GM20000 (cell line): ENCODE results near the gene STMN3.

Source experiments
- DNase-seq: peaks from one replicate; pipeline ENCODE4 v3.0.0; 2012; ENCODE audit warnings: low spot score
- TF ChIP-seq, protein P1 (sequence below): IDR thresholded peaks from 2 replicates; pipeline ENCODE4 v1.5.1; 2012; ENCODE audit warnings: mild to moderate bottlenecking, control low read depth; ENCODE audit errors: extremely low read depth, missing control alignments

The STMN3 gene

DNA sequence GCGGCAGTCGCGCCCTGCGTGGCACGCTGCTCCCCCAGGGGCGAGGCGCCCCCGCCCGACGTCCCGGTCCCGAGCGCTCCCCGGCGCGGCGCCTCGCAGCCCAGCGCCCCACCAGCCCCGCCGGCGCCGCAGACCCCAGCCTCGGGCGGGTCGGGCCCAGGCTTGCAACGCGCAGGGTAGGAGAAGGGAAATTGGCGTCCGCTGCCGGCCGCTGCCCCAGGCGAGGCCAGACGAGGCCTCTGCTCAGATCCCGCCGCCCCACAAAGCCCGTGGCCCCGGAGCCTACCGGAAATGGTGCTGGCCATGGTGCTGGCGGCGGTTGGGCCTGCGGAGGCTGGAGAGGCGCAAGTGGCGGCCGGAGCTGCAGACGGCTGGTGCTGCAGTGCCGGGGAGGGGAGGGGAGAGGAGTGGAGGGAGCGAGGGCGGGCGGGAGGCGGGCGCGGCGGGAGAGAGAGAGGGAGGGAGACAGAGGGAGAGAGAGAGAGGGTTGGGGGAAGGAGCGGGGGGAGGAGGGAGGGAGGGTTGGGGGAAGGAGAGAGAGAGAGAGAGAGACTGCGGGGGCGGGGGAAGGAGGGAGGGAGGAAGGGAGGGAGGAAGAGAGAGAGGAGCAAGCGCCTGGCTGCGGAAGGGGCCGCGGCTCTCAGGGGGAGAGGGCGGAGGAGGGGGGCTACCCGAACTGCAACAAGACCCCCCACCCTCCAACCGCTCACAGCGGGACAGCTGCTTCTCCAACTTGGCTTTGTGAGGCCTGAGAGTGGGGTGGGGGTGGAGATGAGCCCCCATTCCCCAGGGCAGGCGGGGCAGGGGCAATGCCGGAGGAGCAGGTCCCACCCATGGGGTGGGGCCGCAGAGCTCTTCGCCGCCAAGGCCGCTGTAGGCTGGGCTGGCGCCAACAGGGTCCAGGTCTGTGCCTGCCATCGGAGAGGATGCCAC, at the start of gene STMN3:
Gene STMN3 (minus strand): TSS at position 384 of the 933 bp plus-strand sequence. CDS start 79 bp downstream, at position 305.
- TF ChIP-seq, protein P1, sequence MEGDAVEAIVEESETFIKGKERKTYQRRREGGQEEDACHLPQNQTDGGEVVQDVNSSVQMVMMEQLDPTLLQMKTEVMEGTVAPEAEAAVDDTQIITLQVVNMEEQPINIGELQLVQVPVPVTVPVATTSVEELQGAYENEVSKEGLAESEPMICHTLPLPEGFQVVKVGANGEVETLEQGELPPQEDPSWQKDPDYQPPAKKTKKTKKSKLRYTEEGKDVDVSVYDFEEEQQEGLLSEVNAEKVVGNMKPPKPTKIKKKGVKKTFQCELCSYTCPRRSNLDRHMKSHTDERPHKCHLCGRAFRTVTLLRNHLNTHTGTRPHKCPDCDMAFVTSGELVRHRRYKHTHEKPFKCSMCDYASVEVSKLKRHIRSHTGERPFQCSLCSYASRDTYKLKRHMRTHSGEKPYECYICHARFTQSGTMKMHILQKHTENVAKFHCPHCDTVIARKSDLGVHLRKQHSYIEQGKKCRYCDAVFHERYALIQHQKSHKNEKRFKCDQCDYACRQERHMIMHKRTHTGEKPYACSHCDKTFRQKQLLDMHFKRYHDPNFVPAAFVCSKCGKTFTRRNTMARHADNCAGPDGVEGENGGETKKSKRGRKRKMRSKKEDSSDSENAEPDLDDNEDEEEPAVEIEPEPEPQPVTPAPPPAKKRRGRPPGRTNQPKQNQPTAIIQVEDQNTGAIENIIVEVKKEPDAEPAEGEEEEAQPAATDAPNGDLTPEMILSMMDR, result no peak

DNA sequence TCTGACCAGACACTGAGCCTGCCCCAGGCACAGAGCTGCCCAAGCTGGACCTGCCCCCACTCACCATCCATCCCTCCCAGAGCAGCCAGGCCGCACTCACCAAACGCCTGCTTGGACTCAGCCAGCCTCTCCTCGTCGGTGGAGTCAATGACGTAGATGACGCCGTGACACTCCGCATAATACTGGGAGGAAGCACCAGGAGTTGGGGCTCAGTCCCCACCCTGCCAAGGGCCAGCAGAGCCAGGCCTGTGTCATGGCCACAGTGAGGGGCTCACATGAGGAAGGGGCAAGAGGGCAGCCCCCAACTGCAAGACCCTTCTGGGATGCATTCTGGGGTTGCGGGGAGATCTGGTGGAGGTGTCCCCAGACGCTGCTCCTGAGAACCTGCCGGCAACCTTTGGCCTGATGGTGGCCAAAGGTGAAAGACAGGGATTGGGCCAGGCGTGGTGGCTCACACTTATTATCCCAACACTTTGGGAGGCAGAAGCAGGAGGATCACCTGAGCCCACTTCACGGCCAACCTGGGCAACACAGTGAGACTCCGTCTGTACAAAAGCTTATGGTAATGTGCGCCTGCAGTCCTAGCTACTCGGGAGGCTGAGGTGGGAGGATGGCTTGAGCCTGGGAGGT, 48.9 kb upstream of the STMN3 start:
- DNase-seq, result peak; percentile 4
- TF ChIP-seq, protein P1, result no peak

More for the DNA sequence above, at the start of gene STMN3:
- peak; percentile 87 for DNase-seq

DNA sequence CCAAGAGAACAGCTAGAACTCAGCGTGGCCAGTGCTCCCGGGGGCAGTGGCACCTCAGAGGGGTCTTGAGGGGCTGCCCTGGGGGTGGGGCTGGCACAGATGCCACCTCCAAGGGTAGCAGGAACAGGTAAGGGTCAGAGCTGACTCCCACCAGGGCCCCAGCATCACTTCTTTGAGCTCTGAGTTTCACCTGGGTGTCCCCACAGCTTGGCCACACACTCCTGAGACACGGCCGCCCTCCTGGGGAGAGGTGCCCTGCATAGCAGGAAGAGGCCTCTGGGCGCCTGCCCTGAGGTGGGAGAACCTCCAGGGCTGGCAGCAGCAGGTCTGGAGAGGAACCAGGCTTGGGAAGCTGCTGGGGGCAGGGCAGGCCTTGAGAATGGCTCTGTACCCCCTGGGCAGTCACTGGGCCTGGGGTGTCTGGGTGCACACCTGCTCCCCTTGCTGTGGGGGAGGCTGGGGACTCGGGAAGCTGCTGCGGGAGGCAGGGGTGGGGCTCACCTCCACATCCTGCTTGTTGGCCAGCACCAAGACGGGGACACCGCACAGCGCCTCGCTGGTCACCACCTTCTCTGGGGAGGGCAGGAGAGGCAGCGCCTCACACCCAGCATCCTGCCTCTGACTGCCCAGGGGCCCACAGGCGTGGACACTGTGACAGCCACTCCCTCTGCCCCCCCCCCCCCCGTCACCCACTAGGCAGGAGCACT, 48.3 kb upstream of the STMN3 start:
- no peak for DNase-seq
- TF ChIP-seq, protein P1, result no peak

DNA sequence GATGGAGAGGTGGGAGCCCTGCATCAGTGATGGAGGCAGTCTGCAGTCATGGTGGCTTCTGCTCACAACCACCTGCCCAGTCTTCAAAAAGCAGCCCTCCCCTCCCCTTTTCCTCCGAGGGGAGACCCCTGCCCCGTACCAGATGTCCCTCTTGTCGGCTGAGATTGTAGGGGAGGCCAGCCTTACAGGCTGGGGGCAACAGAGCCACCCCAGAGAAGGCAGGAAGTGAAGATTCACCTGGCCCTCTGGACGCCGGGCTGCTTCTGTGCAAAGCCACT, 47.8 kb upstream of the STMN3 start:
- TF ChIP-seq, protein P1, result no peak

DNA sequence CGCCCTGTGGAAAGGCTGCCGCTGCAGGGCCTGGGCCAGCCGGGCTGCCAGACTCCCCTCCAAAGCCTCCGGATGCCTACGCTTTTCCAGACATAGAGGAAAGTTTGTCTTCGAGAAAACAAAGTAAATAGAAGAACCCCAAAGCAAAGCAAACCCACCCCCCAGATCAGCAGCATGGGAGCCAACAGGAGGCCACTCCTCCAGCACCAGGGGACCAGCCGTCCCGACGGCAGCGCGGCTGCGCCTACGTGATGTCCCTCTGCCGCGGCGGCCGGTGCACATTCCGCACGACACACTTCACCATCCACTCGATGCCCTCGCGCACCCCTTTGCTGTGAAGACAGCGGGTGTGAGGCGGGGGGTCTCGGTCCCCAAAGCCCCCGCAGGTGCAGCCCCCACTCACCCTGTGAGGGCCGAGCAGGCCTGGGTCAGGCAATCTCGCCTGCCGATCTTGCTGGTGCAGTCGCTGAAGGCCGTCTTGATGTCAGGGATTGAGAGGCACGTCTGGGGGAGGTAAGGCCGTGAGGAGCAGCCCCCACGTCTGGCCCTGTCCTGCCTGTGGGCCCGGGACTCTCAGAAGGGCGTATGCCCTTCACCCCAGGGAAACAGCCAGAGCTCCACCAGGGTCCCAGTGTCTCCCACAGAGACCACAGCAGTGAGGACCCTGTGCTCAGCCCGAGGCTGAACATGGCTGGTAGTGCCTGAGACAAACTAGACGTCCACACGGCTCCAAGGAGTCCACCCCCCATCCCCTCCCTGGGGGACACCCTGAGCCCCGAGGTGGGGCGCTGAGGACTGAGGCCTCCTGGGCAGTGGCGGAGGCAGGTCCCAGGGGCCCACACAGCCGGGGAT, 47.2 kb upstream of the STMN3 start:
- TF ChIP-seq, protein P1, result no peak
- no peak for DNase-seq

More for the DNA sequence above, 47.8 kb upstream of the STMN3 start:
- DNase-seq, result no peak

DNA sequence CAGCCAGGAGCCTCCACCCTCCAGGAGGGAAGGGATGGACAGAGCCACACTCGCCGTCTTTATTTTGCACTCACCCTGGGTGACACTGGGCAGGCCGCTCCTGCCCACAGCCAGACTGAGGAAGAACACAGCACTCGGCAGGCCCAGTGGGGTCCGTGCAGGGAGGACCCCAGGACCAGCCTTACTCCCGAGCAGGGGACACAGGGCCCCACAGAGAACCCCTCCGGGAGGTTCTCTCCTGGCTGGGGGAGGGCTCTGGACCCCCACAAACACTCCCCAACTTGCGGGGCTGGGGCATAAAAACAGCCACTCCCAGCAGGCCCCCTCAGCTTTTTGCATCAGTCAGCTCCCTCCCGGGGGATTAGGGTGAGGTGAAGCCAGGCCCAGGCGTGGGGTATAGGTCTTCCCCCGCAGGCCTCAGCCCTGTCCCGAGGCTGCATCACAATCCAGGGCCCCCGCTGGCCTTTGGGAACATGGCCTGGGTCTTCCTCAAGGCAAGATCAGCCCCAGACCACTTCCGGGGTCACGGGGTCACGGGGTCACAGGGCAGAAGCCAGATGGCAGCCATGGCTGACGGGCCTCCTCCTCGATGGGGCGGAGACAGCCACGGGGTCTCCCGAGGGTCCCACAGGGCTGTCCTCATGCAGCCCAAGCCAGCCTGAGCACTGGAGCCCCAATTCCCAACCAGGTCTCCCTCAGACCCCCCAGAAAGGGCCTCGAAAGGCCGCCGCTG, 46.4 kb upstream of the STMN3 start:
- TF ChIP-seq, protein P1, result no peak

More for the DNA sequence above, 46.4 kb upstream of the STMN3 start:
- no peak for DNase-seq
